Ishikawa (cell line): ENCODE measurements around the gene DISP1.
A peak's percentile ranks its signal among the peaks of the same experiment; 100 is the strongest.

ENCODE experiments used
- CEBPB ChIP-seq: IDR thresholded peaks from 2 replicates; pipeline ENCODE4 v1.6.1; 2012
- CREB1 ChIP-seq: IDR thresholded peaks from 2 replicates; pipeline ENCODE4 v1.6.1; 2012; ENCODE audit warnings: low read depth
- EGR1 ChIP-seq: IDR thresholded peaks from 2 replicates; pipeline ENCODE4 v1.6.1; 2012
- EP300 ChIP-seq: IDR thresholded peaks from 2 replicates; pipeline ENCODE4 v1.6.1; 2012; ENCODE audit warnings: borderline replicate concordance
- FOXM1 ChIP-seq: IDR thresholded peaks from 2 replicates; pipeline ENCODE4 v1.6.1; 2012; ENCODE audit warnings: low read depth, borderline replicate concordance
- MAX ChIP-seq: IDR thresholded peaks from 2 replicates; pipeline ENCODE4 v1.6.1; 2012
- NFIC ChIP-seq: IDR thresholded peaks from 2 replicates; pipeline ENCODE4 v1.6.1; 2012
- RAD21 ChIP-seq: IDR thresholded peaks from 2 replicates; pipeline ENCODE4 v1.6.1; 2012; ENCODE audit warnings: low read depth
- REST ChIP-seq: IDR thresholded peaks from 2 replicates; pipeline ENCODE4 v1.6.1; 2012; ENCODE audit warnings: low read depth, mild to moderate bottlenecking
- TAF1 ChIP-seq: IDR thresholded peaks from 2 replicates; pipeline ENCODE4 v1.6.1; 2012; ENCODE audit warnings: low read depth, mild to moderate bottlenecking
- TCF12 ChIP-seq: IDR thresholded peaks from 2 replicates; pipeline ENCODE4 v1.6.1; 2012; ENCODE audit warnings: low read depth
- TEAD4 ChIP-seq: IDR thresholded peaks from 2 replicates; pipeline ENCODE4 v1.6.1; 2012
- USF1 ChIP-seq: IDR thresholded peaks from 2 replicates; pipeline ENCODE4 v1.6.1; 2012
- YY1 ChIP-seq: IDR thresholded peaks from 2 replicates; pipeline ENCODE4 v1.6.1; 2012; ENCODE audit warnings: low read depth
- ZBTB7A ChIP-seq: IDR thresholded peaks from 2 replicates; pipeline ENCODE4 v1.6.1; 2012; ENCODE audit warnings: low read depth

Gene DISP1

GRCh38 chr1:222784371-222784770 is 30.5 kb upstream of the DISP1 start:
- TF ChIP-seq ZBTB7A: no peak
- TF ChIP-seq REST: no peak
- TF ChIP-seq TAF1: no peak
- no peak for TF ChIP-seq CEBPB
- no peak for TF ChIP-seq TCF12
- TF ChIP-seq MAX: no peak
- TF ChIP-seq EP300: no peak
- no peak for TF ChIP-seq NFIC
- no peak for TF ChIP-seq TEAD4
- TF ChIP-seq YY1: no peak
- TF ChIP-seq CREB1: no peak

GRCh38 chr1:222784916-222785315 is 29.9 kb upstream of the DISP1 start:
- no peak for TF ChIP-seq EGR1
- TF ChIP-seq TCF12: 0 out of 2 replicates have a peak, but pooled peaks have one; percentile 21
- TF ChIP-seq CEBPB: no peak
- peak; percentile 66 for TF ChIP-seq NFIC
- TF ChIP-seq RAD21: no peak
- TF ChIP-seq TAF1: no peak
- no peak for TF ChIP-seq MAX
- no peak for TF ChIP-seq EP300
- no peak for TF ChIP-seq REST
- no peak for TF ChIP-seq YY1
- no peak for TF ChIP-seq ZBTB7A
- TF ChIP-seq CREB1: no peak
- TF ChIP-seq TEAD4: no peak
- no peak for TF ChIP-seq FOXM1

GRCh38 chr1:222785529-222785928 is 29.3 kb upstream of the DISP1 start:
- TF ChIP-seq USF1 (no peak), MAX (no peak), FOXM1 (no peak), EP300 (no peak), NFIC (no peak), CREB1 (no peak), ZBTB7A (no peak), YY1 (no peak), CEBPB (no peak), RAD21 (no peak), EGR1 (no peak), TEAD4 (no peak), TCF12 (no peak), REST (no peak), TAF1 (no peak)

- TF ChIP-seq CEBPB (no peak), EP300 (peak; percentile 64; the same call in 1 of the 2 replicates), EGR1 (no peak), TCF12 (peak; percentile 83), TEAD4 (peak; percentile 92), NFIC (peak; percentile 94)
Observed at GRCh38 chr1:222786121-222786520, 28.7 kb upstream of the DISP1 start.

GRCh38 chr1:222787729-222788128 is 27.1 kb upstream of the DISP1 start:
- TF ChIP-seq TAF1: no peak
- no peak for TF ChIP-seq USF1
- no peak for TF ChIP-seq ZBTB7A
- TF ChIP-seq MAX: no peak
- TF ChIP-seq TEAD4: no peak
